ENCODE measurements around the gene PDCD2.
"Not testable (repeated sequence)": the region's sequence is repeated elsewhere in the genome, so short reads cannot be mapped to it uniquely, and the experiment has no call there.

GRCh38 chr6:170616020-170616554 is 31.6 kb upstream of the PDCD2 start:
- not testable (repeated sequence) for TF ChIP-seq CTCF, POLR2A (IDR thresholded peaks at IDR 0.05)

Data from uterus (tissue), 2 donors.